ENCODE results near the gene CRYAB.

Gene CRYAB

GRCh38 chr11:111942829-111943228, 31.3 kb upstream of the CRYAB start:
- H3K4me3 ChIP-seq (ENCODE audit: control insufficient read depth, low read depth, low read length): no peak overlapping the region
- peak; percentile 55 for DNase-seq (ENCODE audit: low read depth)

GRCh38 chr11:111941963-111942362, 30.4 kb upstream of the CRYAB start:
- DNase-seq (ENCODE audit: low read depth): no peak
- no peak for TF ChIP-seq CTCF (IDR thresholded peaks at IDR 0.05; ENCODE audit: control insufficient read depth, insufficient read depth, low read depth, low read length, missing control alignments)
- no peak overlapping the region for H3K4me3 ChIP-seq (ENCODE audit: control insufficient read depth, low read depth, low read length)

More at GRCh38 chr11:111942829-111943228, 31.3 kb upstream of the CRYAB start:
- no peak for TF ChIP-seq CTCF (IDR thresholded peaks at IDR 0.05; ENCODE audit: control insufficient read depth, insufficient read depth, low read depth, low read length, missing control alignments)

- no peak for TF ChIP-seq CTCF (IDR thresholded peaks at IDR 0.05; ENCODE audit: control insufficient read depth, insufficient read depth, low read depth, low read length, missing control alignments)
- DNase-seq (ENCODE audit: low read depth): no peak
- H3K4me3 ChIP-seq (ENCODE audit: control insufficient read depth, low read depth, low read length): no peak overlapping the region
Measured at GRCh38 chr11:111939836-111940604, 28.4 kb upstream of the CRYAB start.

- TF ChIP-seq CTCF (IDR thresholded peaks at IDR 0.05; ENCODE audit: control insufficient read depth, insufficient read depth, low read depth, low read length, missing control alignments): no peak
- no peak overlapping the region; the same call in 1 of the 2 replicates for H3K4me3 ChIP-seq (ENCODE audit: control insufficient read depth, low read depth, low read length)
- DNase-seq (ENCODE audit: low read depth): no peak
Measured at GRCh38 chr11:111938687-111939160, 27.2 kb upstream of the CRYAB start.

- no peak for DNase-seq (ENCODE audit: low read depth)
- no peak for TF ChIP-seq CTCF (IDR thresholded peaks at IDR 0.05; ENCODE audit: control insufficient read depth, insufficient read depth, low read depth, low read length, missing control alignments)
- H3K4me3 ChIP-seq (ENCODE audit: control insufficient read depth, low read depth, low read length): no peak overlapping the region; the same call in 1 of the 2 replicates
Measured at GRCh38 chr11:111937844-111938243, 26.3 kb upstream of the CRYAB start.

- TF ChIP-seq CTCF (IDR thresholded peaks at IDR 0.05; ENCODE audit: control insufficient read depth, insufficient read depth, low read depth, low read length, missing control alignments): no peak
- no peak for DNase-seq (ENCODE audit: low read depth)
- peak overlapping the region; percentile 62 for H3K4me3 ChIP-seq (ENCODE audit: control insufficient read depth, low read depth, low read length)
Measured at GRCh38 chr11:111937461-111937769, 25.8 kb upstream of the CRYAB start.
